HFFc6 (cell line): ENCODE data around the gene ADGRV1. TPM values are rescaled to one million over a fixed set of nuclear protein-coding genes. Genes with fewer than 3 reads are reported as not detected.

ENCODE experiments used
- DNase-seq: peaks from one replicate; pipeline ENCODE4 v3.0.0-alpha.2; 2018
- H3K27ac Mint-ChIP-seq: 2 replicates; pipeline ENCODE4 v1.8.0; 2020; ENCODE audit warnings: mild to moderate bottlenecking, mixed read lengths
- H3K27me3 Mint-ChIP-seq: 2 replicates; pipeline ENCODE4 v1.8.0; 2021; ENCODE audit warnings: mild to moderate bottlenecking, moderate library complexity, mixed read lengths; ENCODE audit not compliant: insufficient read depth
- H3K36me3 Mint-ChIP-seq: 2 replicates; pipeline ENCODE4 v1.8.0; 2021; ENCODE audit warnings: low read depth, mixed read lengths
- H3K4me1 Mint-ChIP-seq: 2 replicates; pipeline ENCODE4 v1.8.0; 2020; ENCODE audit warnings: low read depth, mixed read lengths
- H3K4me3 Mint-ChIP-seq: 2 replicates; pipeline ENCODE4 v1.8.0; 2020; ENCODE audit warnings: mild to moderate bottlenecking, moderate library complexity, mixed read lengths
- H3K9me3 Mint-ChIP-seq: 2 replicates; pipeline ENCODE4 v1.8.0; 2020; ENCODE audit warnings: mild to moderate bottlenecking, mixed read lengths
- total RNA-seq, 6 experiments: library from RNA; stranded (reverse); fragmentation: NEBNext Ultra II Directional; extraction: Animal tissue kit (Norgen Biotek cat#: 25700); gene quantifications; 2 replicates in 1 of 6; 3 replicates in 5 of 6; pipeline ENCODE4 v1.2.3, GENCODE V29; 2021
- TF ChIP-seq, protein P1 (sequence below): fragments of 200-600 bp; sonication (generic); IDR thresholded peaks from 2 replicates; pipeline ENCODE4 v1.5.0; 2021; ENCODE audit warnings: antibody characterized with exemption, mild to moderate bottlenecking

ADGRV1 gene
- total RNA-seq, 6 experiments from 2014 or later = not detected

DNA sequence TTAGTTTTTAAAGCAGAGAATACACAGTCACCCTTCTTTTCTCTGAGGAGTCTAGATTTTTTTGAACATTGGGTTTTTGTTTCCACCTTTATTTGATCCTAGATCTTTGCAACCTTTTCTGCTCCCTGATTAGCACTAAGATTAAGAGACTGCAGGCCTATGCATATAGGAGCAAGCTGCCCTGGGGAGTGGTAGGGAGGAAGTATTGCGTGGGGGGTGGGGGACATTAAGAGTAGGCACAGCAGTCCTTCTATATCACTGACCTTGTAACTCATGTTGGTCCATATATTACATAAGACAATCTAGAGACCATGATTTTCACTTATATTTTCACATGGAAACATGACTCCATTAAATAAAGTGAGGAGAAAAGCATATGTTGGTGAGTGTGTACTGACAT, 149.1 kb downstream of the ADGRV1 start:
- H3K36me3 Mint-ChIP-seq = no peaks in the 10 kb centered on the region
- DNase-seq = no peak
- H3K4me1 Mint-ChIP-seq = peaks cover 6% of the 10 kb centered on the region; the same call in 1 of the 2 replicates
- no peaks in the 10 kb centered on the region; the same call in 1 of the 2 replicates for H3K27me3 Mint-ChIP-seq
- no peaks in the 10 kb centered on the region for H3K9me3 Mint-ChIP-seq
- no peak overlapping the region for H3K4me3 Mint-ChIP-seq
- no peak overlapping the region for H3K27ac Mint-ChIP-seq
- TF ChIP-seq, protein P1, sequence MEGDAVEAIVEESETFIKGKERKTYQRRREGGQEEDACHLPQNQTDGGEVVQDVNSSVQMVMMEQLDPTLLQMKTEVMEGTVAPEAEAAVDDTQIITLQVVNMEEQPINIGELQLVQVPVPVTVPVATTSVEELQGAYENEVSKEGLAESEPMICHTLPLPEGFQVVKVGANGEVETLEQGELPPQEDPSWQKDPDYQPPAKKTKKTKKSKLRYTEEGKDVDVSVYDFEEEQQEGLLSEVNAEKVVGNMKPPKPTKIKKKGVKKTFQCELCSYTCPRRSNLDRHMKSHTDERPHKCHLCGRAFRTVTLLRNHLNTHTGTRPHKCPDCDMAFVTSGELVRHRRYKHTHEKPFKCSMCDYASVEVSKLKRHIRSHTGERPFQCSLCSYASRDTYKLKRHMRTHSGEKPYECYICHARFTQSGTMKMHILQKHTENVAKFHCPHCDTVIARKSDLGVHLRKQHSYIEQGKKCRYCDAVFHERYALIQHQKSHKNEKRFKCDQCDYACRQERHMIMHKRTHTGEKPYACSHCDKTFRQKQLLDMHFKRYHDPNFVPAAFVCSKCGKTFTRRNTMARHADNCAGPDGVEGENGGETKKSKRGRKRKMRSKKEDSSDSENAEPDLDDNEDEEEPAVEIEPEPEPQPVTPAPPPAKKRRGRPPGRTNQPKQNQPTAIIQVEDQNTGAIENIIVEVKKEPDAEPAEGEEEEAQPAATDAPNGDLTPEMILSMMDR = no peak

DNA sequence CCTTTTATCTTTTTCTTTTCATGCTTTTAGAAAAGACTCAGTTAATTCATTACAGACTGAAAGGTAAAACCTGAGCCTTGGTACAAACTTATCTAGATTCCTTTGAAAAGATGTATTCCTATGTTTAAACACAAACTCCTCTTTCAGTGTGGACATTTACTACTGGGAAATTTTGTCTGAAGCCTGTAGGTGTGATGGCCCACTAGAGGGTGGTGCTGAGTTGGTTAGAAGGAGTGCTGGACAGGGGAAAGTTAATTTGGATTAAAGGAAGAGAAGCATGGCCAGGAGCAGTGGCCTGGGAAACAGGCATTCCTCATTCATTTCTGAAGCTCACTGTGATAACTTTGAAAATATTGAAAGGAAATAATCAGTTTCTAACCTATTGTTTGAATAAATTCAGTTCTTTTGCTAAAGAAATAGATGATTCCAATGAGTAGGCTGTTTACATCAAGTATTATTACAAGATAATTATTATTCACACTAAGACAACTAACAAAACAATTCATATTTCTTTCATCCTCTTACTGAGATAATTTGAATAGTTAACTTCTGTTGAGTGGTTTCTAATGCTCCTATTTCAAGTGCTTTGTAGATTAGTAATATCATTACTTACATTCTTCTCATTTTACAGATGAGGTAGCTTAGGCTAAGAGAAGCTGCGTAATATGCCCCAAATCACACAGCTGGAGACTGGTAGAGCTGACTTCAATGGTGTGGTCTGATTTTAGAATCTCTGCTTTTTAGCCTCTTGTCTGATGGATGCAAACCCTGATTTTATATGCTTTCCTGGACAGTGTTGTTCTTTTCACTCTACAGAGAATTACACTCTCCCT, 150.9 kb downstream of the ADGRV1 start:
- H3K4me3 Mint-ChIP-seq = no peak overlapping the region
- DNase-seq = peak; percentile 10
- no peak overlapping the region for H3K27ac Mint-ChIP-seq
- TF ChIP-seq, protein P1 = peak; percentile 74
- H3K4me1 Mint-ChIP-seq = peaks cover 6% of the 10 kb centered on the region; the same call in 1 of the 2 replicates
- H3K27me3 Mint-ChIP-seq = no peaks in the 10 kb centered on the region; the same call in 1 of the 2 replicates
- H3K9me3 Mint-ChIP-seq = no peaks in the 10 kb centered on the region
- H3K36me3 Mint-ChIP-seq = no peaks in the 10 kb centered on the region

DNA sequence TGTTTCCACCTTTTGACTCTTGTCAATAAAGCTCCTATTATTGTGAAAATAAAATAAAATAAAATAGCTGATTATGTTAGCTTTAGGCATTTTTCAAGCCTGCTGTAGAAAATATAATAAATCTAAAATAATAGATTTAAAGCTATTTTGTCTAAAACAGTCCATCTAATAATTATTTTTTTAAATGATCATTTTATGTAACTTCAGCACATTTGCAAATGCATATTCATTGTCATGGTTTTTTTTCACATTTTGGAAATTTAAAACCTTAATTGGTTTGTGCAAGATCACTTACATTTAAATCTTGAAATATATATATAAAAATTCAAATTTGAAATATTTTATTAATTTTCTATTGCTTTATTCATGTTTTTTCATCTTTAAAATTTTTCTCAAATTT, 159.8 kb downstream of the ADGRV1 start:
- no peaks in the 10 kb centered on the region for H3K36me3 Mint-ChIP-seq
- H3K4me3 Mint-ChIP-seq = no peak overlapping the region

DNA sequence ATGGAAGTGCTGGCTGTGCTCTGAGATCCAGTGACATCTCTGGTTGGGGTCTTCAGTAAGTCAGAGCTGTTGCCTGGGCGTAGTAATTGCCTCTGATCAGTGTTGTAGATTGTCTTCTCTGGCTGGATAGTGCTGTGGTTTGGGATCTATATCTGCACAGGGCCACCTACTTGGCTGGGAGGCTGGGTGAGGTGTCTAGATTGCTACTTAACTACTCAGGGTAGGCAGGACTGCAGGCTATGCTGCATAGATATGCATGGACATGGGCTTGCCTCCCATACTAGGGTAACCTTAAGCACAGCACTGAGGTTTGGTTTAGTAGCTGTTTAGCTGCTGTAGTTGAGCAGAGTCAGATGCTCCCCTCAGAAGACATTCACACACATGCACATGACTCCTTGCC, 181.0 kb downstream of the ADGRV1 start:
- H3K27me3 Mint-ChIP-seq = no peaks in the 10 kb centered on the region; the same call in 1 of the 2 replicates

More for the DNA sequence above, 159.8 kb downstream of the ADGRV1 start:
- Mint-ChIP-seq H3K27ac (no peak overlapping the region), H3K27me3 (peaks cover 1% of the 10 kb centered on the region), H3K9me3 (no peaks in the 10 kb centered on the region; the same call in 1 of the 2 replicates), H3K4me1 (no peaks in the 10 kb centered on the region)
- TF ChIP-seq, protein P1 = no peak
- DNase-seq = no peak

DNA sequence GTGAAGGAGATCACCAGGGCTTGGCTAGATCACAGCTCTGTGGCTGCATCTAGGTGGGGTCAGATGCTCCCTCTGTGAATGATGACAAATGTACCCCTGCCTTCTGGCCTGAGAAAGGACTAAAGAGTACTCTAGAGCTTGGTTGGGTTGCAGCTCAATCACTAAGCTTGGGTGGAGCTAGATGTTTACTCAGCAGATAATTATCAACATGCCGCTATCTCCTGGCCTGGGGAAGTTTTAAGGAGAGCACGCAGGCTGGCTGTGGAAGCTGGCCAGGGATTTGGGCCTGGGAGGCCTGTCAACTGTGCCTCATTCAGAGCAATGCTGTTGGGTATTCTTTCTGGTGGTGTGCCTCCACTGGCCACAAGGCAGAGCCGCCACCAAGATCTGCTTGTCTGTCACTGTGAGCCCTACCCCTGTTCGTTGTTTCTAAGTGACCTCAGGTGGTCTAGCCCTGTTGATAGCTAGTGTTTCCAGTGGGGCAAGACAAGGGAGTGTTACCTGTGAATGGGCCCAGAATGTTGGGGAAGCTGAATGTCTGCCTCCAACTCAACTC, 181.7 kb downstream of the ADGRV1 start:
- H3K27me3 Mint-ChIP-seq = no peaks in the 10 kb centered on the region; the same call in 1 of the 2 replicates
- TF ChIP-seq, protein P1 = no peak

More for the DNA sequence above, 181.0 kb downstream of the ADGRV1 start:
- Mint-ChIP-seq H3K36me3 (no peaks in the 10 kb centered on the region), H3K4me1 (no peaks in the 10 kb centered on the region), H3K4me3 (no peak overlapping the region), H3K27ac (no peak overlapping the region), H3K9me3 (peaks cover 14% of the 10 kb centered on the region)
- TF ChIP-seq, protein P1 = no peak
- no peak for DNase-seq

More for the DNA sequence above, 181.7 kb downstream of the ADGRV1 start:
- H3K27ac Mint-ChIP-seq = no peak overlapping the region
- H3K9me3 Mint-ChIP-seq = peaks cover 14% of the 10 kb centered on the region
- no peak overlapping the region for H3K4me3 Mint-ChIP-seq
- no peak for DNase-seq
- no peaks in the 10 kb centered on the region for H3K36me3 Mint-ChIP-seq
- H3K4me1 Mint-ChIP-seq = no peaks in the 10 kb centered on the region
